ENCODE data around the gene FOLR3.

DNA sequence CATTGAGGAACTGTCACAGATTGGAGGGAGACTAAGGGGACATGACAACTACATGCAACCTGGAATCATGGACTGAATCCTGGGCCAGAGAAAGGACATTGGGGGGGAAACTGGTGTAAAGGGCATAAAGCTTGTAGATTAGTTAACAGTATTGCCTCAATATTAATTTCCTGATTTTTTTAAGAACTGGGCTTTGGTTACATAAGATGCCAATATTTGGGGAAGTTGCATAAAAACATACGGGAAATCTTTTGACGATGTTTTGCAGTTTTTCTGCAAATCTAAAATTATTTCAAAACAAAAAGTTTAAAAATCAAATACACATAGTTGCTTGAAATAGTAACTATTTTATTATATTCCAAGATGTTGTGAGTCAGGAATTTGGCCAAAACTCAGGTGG lies 2.9 kb upstream of the FOLR3 start:
- TF ChIP-seq, protein P1, sequence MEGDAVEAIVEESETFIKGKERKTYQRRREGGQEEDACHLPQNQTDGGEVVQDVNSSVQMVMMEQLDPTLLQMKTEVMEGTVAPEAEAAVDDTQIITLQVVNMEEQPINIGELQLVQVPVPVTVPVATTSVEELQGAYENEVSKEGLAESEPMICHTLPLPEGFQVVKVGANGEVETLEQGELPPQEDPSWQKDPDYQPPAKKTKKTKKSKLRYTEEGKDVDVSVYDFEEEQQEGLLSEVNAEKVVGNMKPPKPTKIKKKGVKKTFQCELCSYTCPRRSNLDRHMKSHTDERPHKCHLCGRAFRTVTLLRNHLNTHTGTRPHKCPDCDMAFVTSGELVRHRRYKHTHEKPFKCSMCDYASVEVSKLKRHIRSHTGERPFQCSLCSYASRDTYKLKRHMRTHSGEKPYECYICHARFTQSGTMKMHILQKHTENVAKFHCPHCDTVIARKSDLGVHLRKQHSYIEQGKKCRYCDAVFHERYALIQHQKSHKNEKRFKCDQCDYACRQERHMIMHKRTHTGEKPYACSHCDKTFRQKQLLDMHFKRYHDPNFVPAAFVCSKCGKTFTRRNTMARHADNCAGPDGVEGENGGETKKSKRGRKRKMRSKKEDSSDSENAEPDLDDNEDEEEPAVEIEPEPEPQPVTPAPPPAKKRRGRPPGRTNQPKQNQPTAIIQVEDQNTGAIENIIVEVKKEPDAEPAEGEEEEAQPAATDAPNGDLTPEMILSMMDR (conservative IDR thresholded peaks at IDR 0.05; ENCODE audit: low read depth, low read length), result no peak
- TF ChIP-seq MXI1 (IDR thresholded peaks at IDR 0.05; ENCODE audit: borderline replicate concordance, low read depth, low read length) (no peak), MAZ (IDR thresholded peaks at IDR 0.05; ENCODE audit: borderline replicate concordance, low read depth, low read length) (no peak), ELK1 (IDR thresholded peaks at IDR 0.05; ENCODE audit: borderline replicate concordance, low read depth, low read length) (no peak), RFX5 (IDR thresholded peaks at IDR 0.05; ENCODE audit: low read depth, low read length) (no peak)

Measured in IMR-90 (cell line).